CD4-positive, alpha-beta memory T cell (primary cell): ENCODE measurements around the gene SCTR. TPM values are rescaled to one million over a fixed set of nuclear protein-coding genes. Genes with fewer than 3 reads are reported as not detected.

Source experiments
- CTCF ChIA-PET: fragments of 350-600 bp; sonication (Branson Sonifier 250); formaldehyde crosslinking; loops from one replicate; lab custom pipeline; 2021; ENCODE audit warnings: inconsistent platforms; ENCODE audit not compliant: partially characterized antibody; lab: Charles Lee
- POLR2A ChIA-PET: fragments of 350-600 bp; sonication (Branson Sonifier 250); formaldehyde crosslinking; loops from one replicate; lab custom pipeline; 2021; ENCODE audit not compliant: partially characterized antibody; lab: Charles Lee
- DNase-seq, 5 donors: peaks; one replicate each; pipeline versions ENCODE4 v3.0.0 to v3.0.0-alpha.2; 2020 to 2022; ENCODE audit warnings: mixed read lengths in 1 of 5
- H3K27ac ChIP-seq: one replicate; pipeline ENCODE4 v1.7.0; 2013; ENCODE audit warnings: low read depth, low read length
- H3K27me3 ChIP-seq: 2 replicates; pipeline ENCODE4 v1.7.0; 2013; ENCODE audit warnings: mild to moderate bottlenecking, low read length, moderate library complexity; ENCODE audit not compliant: insufficient read depth
- H3K36me3 ChIP-seq: 2 replicates; pipeline ENCODE4 v1.7.0; 2013; ENCODE audit warnings: mild to moderate bottlenecking, low read length, moderate library complexity; ENCODE audit not compliant: insufficient read depth
- H3K4me1 ChIP-seq: 2 replicates; pipeline ENCODE4 v1.7.0; 2013; ENCODE audit warnings: mild to moderate bottlenecking, low read length, moderate library complexity; ENCODE audit not compliant: insufficient read depth
- H3K4me3 ChIP-seq, 2 donors: one replicate each; pipeline ENCODE4 v1.7.0; 2013; ENCODE audit warnings: low read length in 2 of 2, mild to moderate bottlenecking in 1 of 2
- H3K9me3 ChIP-seq, 2 donors: one replicate each; pipeline ENCODE4 v1.7.0; 2013; ENCODE audit warnings: low read length in 2 of 2, control low read depth in 1 of 2; ENCODE audit not compliant: control insufficient read depth in 1 of 2
- H3K27ac Mint-ChIP-seq, 7 donors: one replicate each; pipeline ENCODE4 v1.8.0; 2020 to 2021; ENCODE audit warnings: mixed read lengths in 7 of 7, mild to moderate bottlenecking in 6 of 7, inconsistent platforms in 3 of 7, moderate library complexity in 3 of 7
- H3K27me3 Mint-ChIP-seq, 2 donors: one replicate each; pipeline ENCODE4 v1.8.0; 2020 to 2021; ENCODE audit warnings: mixed read lengths in 2 of 2
- H3K36me3 Mint-ChIP-seq, 2 donors: one replicate each; pipeline ENCODE4 v1.8.0; 2020 to 2021; ENCODE audit warnings: mixed read lengths in 2 of 2, inconsistent platforms in 1 of 2, mild to moderate bottlenecking in 1 of 2
- H3K4me1 Mint-ChIP-seq, 4 donors: one replicate each; pipeline ENCODE4 v1.8.0; 2020 to 2021; ENCODE audit warnings: mixed read lengths in 4 of 4, mild to moderate bottlenecking in 1 of 4
- H3K4me3 Mint-ChIP-seq, 8 donors: one replicate each; pipeline ENCODE4 v1.8.0; 2020 to 2021; ENCODE audit warnings: mixed read lengths in 8 of 8, mild to moderate bottlenecking in 7 of 8, moderate library complexity in 6 of 8, inconsistent platforms in 3 of 8
- H3K9me3 Mint-ChIP-seq, 8 donors: one replicate each; pipeline ENCODE4 v1.8.0; 2020 to 2021; ENCODE audit warnings: mixed read lengths in 8 of 8, mild to moderate bottlenecking in 5 of 8, inconsistent platforms in 3 of 8, moderate library complexity in 1 of 8
- intact Hi-C: fragments of 100-400 bp; cut with micrococcal nuclease; formaldehyde crosslinking; loops from one replicate; pipeline ENCODE4 v1.15.1; 2023
- polyA plus RNA-seq, 2 donors: library from polyadenylated mRNA; unstranded; fragments of 300-500 nt; fragmentation: Illumina TruSeq; gene quantifications; one replicate each; pipeline ENCODE4 v1.2.3, GENCODE V29; 2021
- total RNA-seq, 2 experiments: library from RNA; stranded (reverse); gene quantifications; one replicate each; pipeline ENCODE4 v1.2.3, GENCODE V29; 2021

Gene SCTR
- total and polyA plus RNA-seq, 4 experiments from 2014 or later, result not detected

GRCh38 chr2:119523383-119523951, 816 bp downstream of the SCTR start:
- Histone ChIP-seq H3K27me3 (peaks cover 3% of the 10 kb centered on the region), H3K27ac (no peak overlapping the region), H3K4me3 (no peak overlapping the region), H3K9me3 (no peaks in the 10 kb centered on the region), H3K4me1 (no peaks in the 10 kb centered on the region), H3K36me3 (no peaks in the 10 kb centered on the region)
- DNase-seq, result no peak
- POLR2A ChIA-PET, result no interaction called here
- CTCF ChIA-PET, result no interaction called here
- peaks cover 19 to 40% of the 10 kb centered on the region in 2 donors for H3K27me3 Mint-ChIP-seq
- H3K36me3 Mint-ChIP-seq, result no peaks in the 10 kb centered on the region
- H3K27ac Mint-ChIP-seq, result no peak overlapping the region
- intact Hi-C loops, result no loop called here
- H3K4me3 Mint-ChIP-seq, result no peak overlapping the region
- H3K9me3 Mint-ChIP-seq, result peaks cover 0 to 4% (median 1%) of the 10 kb centered on the region in 8 donors
- H3K4me1 Mint-ChIP-seq, result no peaks in the 10 kb centered on the region

- ChIA-PET CTCF (no interaction called here), POLR2A (no interaction called here)
- no peak overlapping the region for H3K27ac Mint-ChIP-seq
- no peak for DNase-seq
- Histone ChIP-seq H3K36me3 (no peaks in the 10 kb centered on the region), H3K4me3 (no peak overlapping the region), H3K4me1 (no peaks in the 10 kb centered on the region), H3K27ac (no peak overlapping the region), H3K27me3 (peaks cover 3% of the 10 kb centered on the region), H3K9me3 (no peaks in the 10 kb centered on the region)
- intact Hi-C loops, result no loop called here
- peaks cover 0 to 4% (median 0%) of the 10 kb centered on the region in 8 donors for H3K9me3 Mint-ChIP-seq
- peaks cover 19 to 38% of the 10 kb centered on the region in 2 donors for H3K27me3 Mint-ChIP-seq
- no peaks in the 10 kb centered on the region for H3K4me1 Mint-ChIP-seq
- no peaks in the 10 kb centered on the region for H3K36me3 Mint-ChIP-seq
- no peak overlapping the region for H3K4me3 Mint-ChIP-seq
These were observed 1.6 kb downstream of the SCTR start for GRCh38 chr2:119522671-119523070.

DNA sequence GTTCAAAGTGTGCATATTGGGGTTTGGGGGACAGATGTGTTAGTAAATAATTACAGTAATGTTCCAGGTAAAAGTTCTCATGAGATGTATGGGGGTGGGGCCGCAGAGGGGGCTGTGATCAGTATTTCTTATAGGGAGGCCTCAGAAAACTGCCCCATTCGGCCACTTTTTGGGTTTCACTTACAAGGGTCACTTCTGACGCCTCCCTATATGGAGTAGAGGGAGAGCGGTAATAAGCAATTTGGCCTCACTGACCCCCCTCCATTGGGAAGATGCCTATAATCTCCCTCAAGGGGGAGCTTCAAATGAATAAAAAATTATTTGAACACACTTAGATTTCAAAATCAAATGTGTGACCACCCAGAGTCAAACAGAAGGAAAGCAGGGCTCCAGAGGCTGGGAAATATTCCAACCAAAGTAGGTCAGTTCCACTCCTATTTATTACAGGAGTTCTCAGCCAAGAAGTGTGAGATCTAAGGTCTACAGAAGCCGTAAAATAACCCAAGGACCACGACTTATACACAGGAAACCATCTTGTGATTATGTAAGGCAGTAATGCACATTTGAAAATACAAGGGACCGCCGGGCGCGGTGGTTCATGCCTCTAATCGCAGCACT, 2.7 kb downstream of the SCTR start:
- peaks cover 20 to 31% of the 10 kb centered on the region in 2 donors for H3K27me3 Mint-ChIP-seq
- Histone ChIP-seq H3K36me3 (no peaks in the 10 kb centered on the region), H3K27me3 (peaks cover 3% of the 10 kb centered on the region), H3K27ac (no peak overlapping the region), H3K9me3 (no peaks in the 10 kb centered on the region), H3K4me1 (no peaks in the 10 kb centered on the region), H3K4me3 (no peak overlapping the region)
- H3K4me1 Mint-ChIP-seq, result no peaks in the 10 kb centered on the region
- no peak for DNase-seq
- no peak overlapping the region for H3K4me3 Mint-ChIP-seq
- POLR2A ChIA-PET, result no interaction called here
- intact Hi-C loops, result no loop called here
- H3K36me3 Mint-ChIP-seq, result no peaks in the 10 kb centered on the region
- CTCF ChIA-PET, result no interaction called here
- H3K9me3 Mint-ChIP-seq, result peaks cover 0 to 6% (median 0%) of the 10 kb centered on the region in 8 donors
- H3K27ac Mint-ChIP-seq, result no peak overlapping the region

DNA sequence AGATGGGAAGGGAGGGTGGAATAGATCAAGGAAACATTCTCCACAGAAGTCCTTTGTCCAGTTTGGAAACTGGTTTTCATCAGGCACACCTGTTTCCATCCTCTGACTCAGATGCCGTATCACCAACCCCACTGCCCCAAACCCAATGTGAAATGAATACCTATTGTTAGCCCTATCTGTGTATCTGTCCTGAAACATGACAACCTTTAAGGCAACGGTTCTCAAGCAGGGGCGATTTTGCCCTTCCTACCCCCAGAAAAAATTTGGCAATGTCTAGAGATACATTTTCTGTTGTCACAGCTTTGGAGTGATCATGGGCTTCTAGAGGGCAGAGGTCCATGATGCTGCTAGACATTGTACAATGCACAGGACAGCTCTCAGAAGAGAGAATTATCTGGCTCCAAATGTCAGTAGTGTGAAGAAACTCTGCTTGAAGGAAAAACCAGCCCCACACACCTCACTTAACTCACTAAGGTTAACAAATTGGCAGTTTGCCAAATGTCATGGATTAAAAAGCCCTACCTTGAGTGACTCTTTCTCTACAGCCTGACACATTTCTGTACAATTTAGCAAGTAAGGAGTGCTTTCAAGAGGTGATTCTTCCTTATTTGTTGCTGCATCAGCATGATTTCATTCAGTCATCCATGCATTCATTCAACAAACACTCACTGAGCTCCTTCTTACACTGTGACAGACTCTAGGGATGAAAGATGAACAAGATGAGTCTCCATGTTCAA, 3.4 kb downstream of the SCTR start:
- peaks cover 0 to 6% (median 0%) of the 10 kb centered on the region in 8 donors for H3K9me3 Mint-ChIP-seq
- peaks cover 3% of the 10 kb centered on the region for H3K27me3 ChIP-seq
- H3K27ac Mint-ChIP-seq, result no peak overlapping the region
- no peaks in the 10 kb centered on the region for H3K9me3 ChIP-seq
- ChIA-PET CTCF (no interaction called here), POLR2A (no interaction called here)
- peaks cover 14 to 31% of the 10 kb centered on the region in 2 donors for H3K27me3 Mint-ChIP-seq
- H3K4me3 Mint-ChIP-seq, result no peak overlapping the region
- H3K36me3 Mint-ChIP-seq, result no peaks in the 10 kb centered on the region
- H3K4me1 Mint-ChIP-seq, result no peaks in the 10 kb centered on the region
- H3K27ac ChIP-seq, result no peak overlapping the region
- H3K4me1 ChIP-seq, result no peaks in the 10 kb centered on the region
- intact Hi-C loops, result no loop called here
- no peaks in the 10 kb centered on the region for H3K36me3 ChIP-seq
- no peak overlapping the region for H3K4me3 ChIP-seq
- DNase-seq, result no peak

- H3K4me1 ChIP-seq, result no peaks in the 10 kb centered on the region
- H3K4me3 ChIP-seq, result no peak overlapping the region
- Mint-ChIP-seq H3K4me1 (no peaks in the 10 kb centered on the region), H3K27me3 (peaks cover 13 to 31% of the 10 kb centered on the region in 2 donors), H3K9me3 (peaks cover 0 to 6% (median 0%) of the 10 kb centered on the region in 8 donors), H3K36me3 (no peaks in the 10 kb centered on the region), H3K4me3 (no peak overlapping the region), H3K27ac (no peak overlapping the region)
- H3K27me3 ChIP-seq, result no peaks in the 10 kb centered on the region
- CTCF ChIA-PET, result no interaction called here
- no peaks in the 10 kb centered on the region for H3K9me3 ChIP-seq
- POLR2A ChIA-PET, result no interaction called here
- H3K27ac ChIP-seq, result no peak overlapping the region
- no peaks in the 10 kb centered on the region for H3K36me3 ChIP-seq
- DNase-seq, result no peak
- intact Hi-C loops, result no loop called here
These were observed 5.2 kb downstream of the SCTR start for GRCh38 chr2:119519057-119519408.

DNA sequence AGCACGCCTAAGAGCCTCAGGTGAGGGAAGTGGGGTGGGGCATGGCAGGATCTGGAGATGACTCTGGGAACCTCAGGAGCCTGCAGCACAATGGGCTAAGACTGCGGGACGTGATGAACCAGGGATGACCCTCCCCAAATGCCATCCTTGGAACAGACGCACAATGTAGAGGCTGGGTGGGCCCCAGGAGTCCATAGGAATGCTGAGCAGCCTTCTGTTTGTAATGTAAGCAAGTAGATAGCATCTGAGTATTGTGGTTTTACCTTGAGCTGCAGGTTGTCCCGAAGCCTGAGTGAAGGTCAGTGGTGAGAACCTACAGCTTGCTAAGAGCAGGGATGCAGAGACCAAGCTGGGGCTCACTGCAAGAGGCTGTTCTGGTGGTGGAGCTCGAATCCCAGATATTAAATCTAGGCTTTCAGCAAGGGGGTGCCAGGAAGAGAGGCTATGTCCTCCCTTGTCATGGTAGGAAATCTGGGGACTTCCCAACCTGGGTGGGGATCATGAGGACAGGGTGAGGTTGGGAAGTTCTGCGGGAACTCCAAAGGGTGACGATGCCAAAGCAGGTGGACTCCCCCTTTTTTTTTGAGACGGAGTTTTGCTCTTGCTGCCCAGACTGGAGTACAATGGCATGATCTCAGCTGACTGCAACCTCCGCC, 5.8 kb downstream of the SCTR start:
- intact Hi-C loops, result no loop called here

GRCh38 chr2:119517433-119517832, 6.8 kb downstream of the SCTR start:
- Mint-ChIP-seq H3K4me3 (no peak overlapping the region), H3K36me3 (no peaks in the 10 kb centered on the region), H3K27ac (no peak overlapping the region), H3K9me3 (peaks cover 0 to 6% (median 0%) of the 10 kb centered on the region in 8 donors), H3K4me1 (no peaks in the 10 kb centered on the region), H3K27me3 (peaks cover 12 to 22% of the 10 kb centered on the region in 2 donors)
- Histone ChIP-seq H3K36me3 (no peaks in the 10 kb centered on the region), H3K4me3 (no peak overlapping the region), H3K9me3 (no peaks in the 10 kb centered on the region), H3K27ac (no peak overlapping the region), H3K4me1 (no peaks in the 10 kb centered on the region), H3K27me3 (no peaks in the 10 kb centered on the region)
- CTCF ChIA-PET, result no interaction called here
- POLR2A ChIA-PET, result no interaction called here
- peak in 1 of 5 donors; percentile 10 for DNase-seq
- intact Hi-C loops, result no loop called here

More for the DNA sequence above, 5.8 kb downstream of the SCTR start:
- H3K4me1 Mint-ChIP-seq, result no peaks in the 10 kb centered on the region
- CTCF ChIA-PET, result no interaction called here
- no peak for DNase-seq
- no peaks in the 10 kb centered on the region for H3K36me3 ChIP-seq
- peaks cover 11 to 29% of the 10 kb centered on the region in 2 donors for H3K27me3 Mint-ChIP-seq
- H3K4me1 ChIP-seq, result no peaks in the 10 kb centered on the region
- H3K27me3 ChIP-seq, result no peaks in the 10 kb centered on the region
- POLR2A ChIA-PET, result no interaction called here
- H3K4me3 Mint-ChIP-seq, result no peak overlapping the region
- no peak overlapping the region for H3K27ac ChIP-seq
- H3K9me3 ChIP-seq, result no peaks in the 10 kb centered on the region
- H3K4me3 ChIP-seq, result no peak overlapping the region
- H3K27ac Mint-ChIP-seq, result no peak overlapping the region
- peaks cover 0 to 6% (median 0%) of the 10 kb centered on the region in 8 donors for H3K9me3 Mint-ChIP-seq
- H3K36me3 Mint-ChIP-seq, result no peaks in the 10 kb centered on the region
